Esophagus squamous epithelium (tissue), 5 donors: Measurements from ENCODE around the gene TRMT61B. TPM values are rescaled to one million over a fixed set of nuclear protein-coding genes. Genes with fewer than 3 reads are reported as not detected.

Experiments
- DNase-seq: peaks from one replicate; lab custom pipeline; 2025; lab: John Stamatoyannopoulos, UW
- H3K27ac ChIP-seq, 4 donors: fragments of 200-600 bp; sonication (generic); one replicate each; pipeline ENCODE4 v1.5.1; 2016 to 2019; ENCODE audit warnings: mild to moderate bottlenecking in 1 of 4
- H3K27me3 ChIP-seq, 4 donors: fragments of 200-600 bp; sonication (generic); 1 replicate in 3 of 4; 2 replicates in 1 of 4; pipeline versions ENCODE4 v1.5.1 to v1.6.0; 2017 to 2021; ENCODE audit warnings: antibody characterized with exemption in 1 of 4
- H3K36me3 ChIP-seq, 3 donors: fragments of 200-600 bp; sonication (generic); one replicate each; pipeline ENCODE4 v1.5.1; 2016 to 2019
- H3K4me1 ChIP-seq, 3 donors: fragments of 200-600 bp; sonication (generic); one replicate each; pipeline ENCODE4 v1.5.1; 2017 to 2019
- H3K4me3 ChIP-seq, 4 donors: fragments of 200-600 bp; sonication (generic); 1 replicate in 3 of 4; 2 replicates in 1 of 4; pipeline ENCODE4 v1.5.1; 2016 to 2019; ENCODE audit warnings: mild to moderate bottlenecking in 2 of 4, moderate library complexity in 1 of 4
- H3K9me3 ChIP-seq, 3 donors: fragments of 200-600 bp; sonication (generic); one replicate each; pipeline ENCODE4 v1.5.1; 2016 to 2019
- POLR2A ChIP-seq, 4 donors: fragments of 450-650 bp; IDR thresholded peaks; one replicate each; pipeline ENCODE4 v1.6.1; 2017; ENCODE audit warnings: antibody characterized with exemption in 4 of 4, mild to moderate bottlenecking in 4 of 4, moderate library complexity in 3 of 4
- WGBS, 2 donors: methylation state at CpG; one replicate each; pipeline ENCODE4 v1.1.5; 2018; 5-methylcytosine and 5-hydroxymethylcytosine counted together
- intact Hi-C: fragments of 100-400 bp; cut with DNase I; formaldehyde crosslinking; loops from one replicate; pipeline ENCODE4 v1.15.0; 2022
- total RNA-seq, 4 donors: library from RNA; depleted of rRNA; stranded (reverse); fragments of >200 nt; gene quantifications; one replicate each; pipeline ENCODE4 v1.1.0, GENCODE V29; 2016
- TF ChIP-seq, protein P1 (sequence below), 6 experiments: fragments of 450-650 bp in 4 of 6; fragments of 200-600 bp in 2 of 6; sonication (generic) in 2 of 6; IDR thresholded peaks; one replicate each; pipeline ENCODE4 v1.5.1; 2016 to 2019; ENCODE audit warnings: antibody characterized with exemption in 6 of 6, mild to moderate bottlenecking in 4 of 6, moderate library complexity in 4 of 6
- donor health status: DM: yes; HTN: yes; CAD: no.

The TRMT61B gene
- total RNA-seq, 4 donors from 2014 or later: 7.1 to 12.8 (median 8.1) TPM

DNA sequence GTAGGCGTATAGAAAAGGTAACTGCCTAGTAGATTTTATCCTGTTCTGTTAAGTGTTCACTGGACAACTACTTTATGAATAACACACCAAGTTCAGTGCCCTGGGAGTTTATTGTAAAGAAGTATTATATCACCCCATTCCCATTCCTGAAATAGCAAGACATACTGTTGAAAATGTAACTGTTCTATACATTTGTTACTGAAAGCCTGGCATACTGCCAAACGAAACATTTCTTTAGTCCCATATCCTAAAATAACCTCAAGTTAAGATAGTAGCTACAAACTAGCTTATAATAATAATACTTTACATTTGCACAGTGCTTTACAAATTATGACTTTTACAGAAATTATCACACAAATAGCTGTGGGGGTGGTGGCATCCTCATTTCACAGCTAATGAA, 34.3 kb downstream of the TRMT61B start:
- no peak for TF ChIP-seq POLR2A (IDR thresholded peaks at IDR 0.05)
- TF ChIP-seq, protein P1, sequence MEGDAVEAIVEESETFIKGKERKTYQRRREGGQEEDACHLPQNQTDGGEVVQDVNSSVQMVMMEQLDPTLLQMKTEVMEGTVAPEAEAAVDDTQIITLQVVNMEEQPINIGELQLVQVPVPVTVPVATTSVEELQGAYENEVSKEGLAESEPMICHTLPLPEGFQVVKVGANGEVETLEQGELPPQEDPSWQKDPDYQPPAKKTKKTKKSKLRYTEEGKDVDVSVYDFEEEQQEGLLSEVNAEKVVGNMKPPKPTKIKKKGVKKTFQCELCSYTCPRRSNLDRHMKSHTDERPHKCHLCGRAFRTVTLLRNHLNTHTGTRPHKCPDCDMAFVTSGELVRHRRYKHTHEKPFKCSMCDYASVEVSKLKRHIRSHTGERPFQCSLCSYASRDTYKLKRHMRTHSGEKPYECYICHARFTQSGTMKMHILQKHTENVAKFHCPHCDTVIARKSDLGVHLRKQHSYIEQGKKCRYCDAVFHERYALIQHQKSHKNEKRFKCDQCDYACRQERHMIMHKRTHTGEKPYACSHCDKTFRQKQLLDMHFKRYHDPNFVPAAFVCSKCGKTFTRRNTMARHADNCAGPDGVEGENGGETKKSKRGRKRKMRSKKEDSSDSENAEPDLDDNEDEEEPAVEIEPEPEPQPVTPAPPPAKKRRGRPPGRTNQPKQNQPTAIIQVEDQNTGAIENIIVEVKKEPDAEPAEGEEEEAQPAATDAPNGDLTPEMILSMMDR (IDR thresholded peaks at IDR 0.05): no peak

DNA sequence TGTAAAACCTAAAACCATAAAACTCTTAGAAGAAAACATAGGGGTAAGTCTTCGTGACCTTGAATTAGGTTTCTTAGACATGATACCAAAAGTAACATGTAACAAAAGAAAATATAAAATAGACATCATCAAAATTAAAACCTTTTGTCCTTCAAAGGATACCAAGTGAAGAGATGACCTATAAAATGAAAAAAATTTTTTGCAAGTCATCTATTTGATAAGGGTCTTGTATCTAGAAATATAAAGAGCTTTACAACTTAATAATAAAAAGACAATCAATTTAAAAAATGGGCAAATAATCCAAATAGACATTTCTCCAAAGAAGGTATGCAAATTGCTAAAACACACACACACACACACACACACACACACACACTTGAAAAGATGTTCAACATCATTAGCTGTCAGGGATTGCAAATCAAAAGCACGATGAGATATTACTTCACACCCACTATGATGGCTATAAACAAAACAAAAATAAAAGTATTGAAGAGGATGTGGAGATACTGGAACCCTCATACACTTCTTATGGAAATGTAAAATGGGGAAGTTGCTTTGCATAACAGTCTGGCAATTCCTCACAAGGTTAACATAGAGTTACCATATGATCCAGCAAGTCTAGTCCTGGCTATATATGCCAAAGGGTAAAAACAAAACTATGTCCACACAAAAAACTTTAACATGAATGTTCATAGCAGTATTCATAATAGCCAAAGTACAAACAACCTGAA, 36.2 kb downstream of the TRMT61B start:
- Histone ChIP-seq H3K36me3 (no peaks in the 10 kb centered on the region), H3K27ac (no peak overlapping the region), H3K4me1 (no peaks in the 10 kb centered on the region), H3K9me3 (no peaks in the 10 kb centered on the region), H3K27me3 (no peaks in the 10 kb centered on the region), H3K4me3 (no peak overlapping the region)
- intact Hi-C loops: no loop called here
- no peak for TF ChIP-seq POLR2A (IDR thresholded peaks at IDR 0.05)
- TF ChIP-seq, protein P1 (IDR thresholded peaks at IDR 0.05): no peak
- no peak for DNase-seq
- 84 to 88% methylated on average over 2 of the region's 2 CpGs for WGBS, 2 donors

More for the DNA sequence above, 34.3 kb downstream of the TRMT61B start:
- WGBS, 2 donors: 57 to 67% methylated on average over 2 of the region's 2 CpGs
- no peak overlapping the region for H3K4me3 ChIP-seq
- no peak overlapping the region for H3K27ac ChIP-seq
- no peaks in the 10 kb centered on the region for H3K27me3 ChIP-seq
- no peaks in the 10 kb centered on the region for H3K9me3 ChIP-seq
- H3K4me1 ChIP-seq: no peaks in the 10 kb centered on the region
- no peak for DNase-seq
- intact Hi-C loops: no loop called here
- H3K36me3 ChIP-seq: no peaks in the 10 kb centered on the region

DNA sequence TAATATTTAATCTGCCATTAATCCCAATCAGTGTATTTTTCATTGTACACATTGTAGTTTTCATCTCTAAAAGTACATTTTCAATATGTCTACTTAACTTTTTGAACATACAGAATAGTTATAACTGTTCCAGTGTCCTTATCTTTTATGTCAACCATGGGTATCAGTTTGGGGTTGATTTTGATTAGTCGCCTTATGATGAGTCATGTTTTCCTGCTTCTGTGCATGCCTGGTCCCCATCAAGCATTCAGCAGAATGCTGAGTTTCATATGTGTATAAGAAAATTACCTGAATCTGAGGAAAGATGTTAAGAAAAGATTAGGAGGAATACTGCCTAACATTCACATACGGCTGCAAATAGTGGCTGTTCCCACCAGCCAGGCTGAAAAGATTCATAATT, 41.7 kb downstream of the TRMT61B start:
- Histone ChIP-seq H3K27me3 (no peaks in the 10 kb centered on the region), H3K9me3 (no peaks in the 10 kb centered on the region), H3K27ac (no peak overlapping the region), H3K4me1 (no peaks in the 10 kb centered on the region), H3K4me3 (no peak overlapping the region), H3K36me3 (no peaks in the 10 kb centered on the region)
- no peak for TF ChIP-seq POLR2A (IDR thresholded peaks at IDR 0.05)
- TF ChIP-seq, protein P1 (IDR thresholded peaks at IDR 0.05): no peak
- no peak for DNase-seq
- WGBS, 2 donors: 80% methylated on average over 2 of the region's 2 CpGs
- intact Hi-C loops: no loop called here

DNA sequence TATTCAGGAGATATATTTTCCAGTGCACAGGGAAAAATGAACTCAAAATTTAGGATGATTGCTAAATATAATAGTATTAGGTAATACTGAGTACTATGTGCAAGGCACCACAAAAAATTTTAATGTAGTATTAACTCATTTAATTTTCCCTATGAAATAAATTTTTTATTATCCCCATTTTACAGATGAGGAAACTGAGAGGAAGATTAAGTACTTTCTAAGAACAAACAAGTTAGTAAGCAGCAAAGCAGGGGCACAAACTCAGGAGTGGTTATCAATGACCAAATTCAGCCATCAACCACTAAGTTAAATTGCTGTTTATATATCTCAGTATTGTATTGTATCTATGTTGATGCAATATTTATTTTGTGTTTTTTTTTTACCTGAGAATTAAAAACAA, 45.2 kb downstream of the TRMT61B start:
- Histone ChIP-seq H3K36me3 (no peaks in the 10 kb centered on the region), H3K4me3 (no peak overlapping the region), H3K27ac (no peak overlapping the region), H3K9me3 (no peaks in the 10 kb centered on the region), H3K27me3 (no peaks in the 10 kb centered on the region), H3K4me1 (no peaks in the 10 kb centered on the region)
- intact Hi-C loops: no loop called here
- no peak for DNase-seq
- TF ChIP-seq, protein P1 (IDR thresholded peaks at IDR 0.05): no peak
- TF ChIP-seq POLR2A (IDR thresholded peaks at IDR 0.05): no peak

DNA sequence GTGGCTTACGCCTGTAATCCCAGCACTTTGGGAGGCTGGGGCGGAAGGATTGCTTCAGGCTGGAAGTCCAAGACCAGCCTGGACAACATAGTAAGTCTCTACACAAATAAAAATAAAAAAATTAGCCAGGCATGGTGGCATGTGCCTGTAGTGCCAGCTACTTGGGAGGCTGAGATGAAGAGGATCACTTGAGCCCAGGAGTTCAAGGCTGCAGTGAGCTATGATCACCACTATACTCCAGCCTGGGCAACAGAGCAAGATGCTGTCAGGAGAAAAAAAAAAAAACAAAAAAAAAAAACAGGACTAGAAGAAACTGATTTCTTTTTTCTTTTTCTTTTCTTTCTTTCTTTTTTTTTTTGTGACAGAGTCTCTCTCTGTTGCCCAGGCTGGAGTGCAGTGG, 45.9 kb downstream of the TRMT61B start:
- no peak for TF ChIP-seq POLR2A (IDR thresholded peaks at IDR 0.05)
- TF ChIP-seq, protein P1 (IDR thresholded peaks at IDR 0.05): no peak
- Histone ChIP-seq H3K4me3 (no peak overlapping the region), H3K9me3 (no peaks in the 10 kb centered on the region), H3K36me3 (no peaks in the 10 kb centered on the region), H3K4me1 (no peaks in the 10 kb centered on the region), H3K27me3 (no peaks in the 10 kb centered on the region), H3K27ac (no peak overlapping the region)
- intact Hi-C loops: no loop called here
- 94 to 95% methylated on average over 2 of the region's 2 CpGs for WGBS, 2 donors
- DNase-seq: no peak
